Fibroblast of mammary gland (primary cell): ENCODE data around the gene LAMB2.
A peak's percentile ranks its signal among the peaks of the same experiment; 100 is the strongest.

Experiments used
- DNase-seq: peaks from one replicate; pipeline ENCODE4 v3.0.0-alpha.2; 2010; ENCODE audit warnings: low read depth
- H3K4me3 ChIP-seq: 2 replicates; pipeline ENCODE4 v1.5.1; 2011; ENCODE audit warnings: low read depth, mild to moderate bottlenecking, low read length, moderate library complexity; ENCODE audit not compliant: control insufficient read depth
- TF ChIP-seq, protein P1 (sequence below): conservative IDR thresholded peaks from 2 replicates; pipeline ENCODE4 v1.5.1; 2011; ENCODE audit warnings: low read depth, low read length, inconsistent platforms; ENCODE audit not compliant: control insufficient read depth, insufficient read depth

Gene LAMB2

GRCh38 chr3:49173792-49174170 lies 40.9 kb upstream of the LAMB2 start:
- no peak overlapping the region for H3K4me3 ChIP-seq
- DNase-seq: no peak

GRCh38 chr3:49173116-49173791 lies 40.4 kb upstream of the LAMB2 start:
- DNase-seq: no peak
- no peak overlapping the region for H3K4me3 ChIP-seq
- TF ChIP-seq, protein P1, sequence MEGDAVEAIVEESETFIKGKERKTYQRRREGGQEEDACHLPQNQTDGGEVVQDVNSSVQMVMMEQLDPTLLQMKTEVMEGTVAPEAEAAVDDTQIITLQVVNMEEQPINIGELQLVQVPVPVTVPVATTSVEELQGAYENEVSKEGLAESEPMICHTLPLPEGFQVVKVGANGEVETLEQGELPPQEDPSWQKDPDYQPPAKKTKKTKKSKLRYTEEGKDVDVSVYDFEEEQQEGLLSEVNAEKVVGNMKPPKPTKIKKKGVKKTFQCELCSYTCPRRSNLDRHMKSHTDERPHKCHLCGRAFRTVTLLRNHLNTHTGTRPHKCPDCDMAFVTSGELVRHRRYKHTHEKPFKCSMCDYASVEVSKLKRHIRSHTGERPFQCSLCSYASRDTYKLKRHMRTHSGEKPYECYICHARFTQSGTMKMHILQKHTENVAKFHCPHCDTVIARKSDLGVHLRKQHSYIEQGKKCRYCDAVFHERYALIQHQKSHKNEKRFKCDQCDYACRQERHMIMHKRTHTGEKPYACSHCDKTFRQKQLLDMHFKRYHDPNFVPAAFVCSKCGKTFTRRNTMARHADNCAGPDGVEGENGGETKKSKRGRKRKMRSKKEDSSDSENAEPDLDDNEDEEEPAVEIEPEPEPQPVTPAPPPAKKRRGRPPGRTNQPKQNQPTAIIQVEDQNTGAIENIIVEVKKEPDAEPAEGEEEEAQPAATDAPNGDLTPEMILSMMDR: no peak

More at GRCh38 chr3:49173792-49174170, 40.9 kb upstream of the LAMB2 start:
- TF ChIP-seq, protein P1: no peak

- TF ChIP-seq, protein P1: no peak
- no peak overlapping the region for H3K4me3 ChIP-seq
- DNase-seq: no peak
These were observed 39.7 kb upstream of the LAMB2 start for GRCh38 chr3:49172551-49173041.

GRCh38 chr3:49171775-49172500 lies 39.1 kb upstream of the LAMB2 start:
- peak overlapping the region; percentile 69 for H3K4me3 ChIP-seq

DNA sequence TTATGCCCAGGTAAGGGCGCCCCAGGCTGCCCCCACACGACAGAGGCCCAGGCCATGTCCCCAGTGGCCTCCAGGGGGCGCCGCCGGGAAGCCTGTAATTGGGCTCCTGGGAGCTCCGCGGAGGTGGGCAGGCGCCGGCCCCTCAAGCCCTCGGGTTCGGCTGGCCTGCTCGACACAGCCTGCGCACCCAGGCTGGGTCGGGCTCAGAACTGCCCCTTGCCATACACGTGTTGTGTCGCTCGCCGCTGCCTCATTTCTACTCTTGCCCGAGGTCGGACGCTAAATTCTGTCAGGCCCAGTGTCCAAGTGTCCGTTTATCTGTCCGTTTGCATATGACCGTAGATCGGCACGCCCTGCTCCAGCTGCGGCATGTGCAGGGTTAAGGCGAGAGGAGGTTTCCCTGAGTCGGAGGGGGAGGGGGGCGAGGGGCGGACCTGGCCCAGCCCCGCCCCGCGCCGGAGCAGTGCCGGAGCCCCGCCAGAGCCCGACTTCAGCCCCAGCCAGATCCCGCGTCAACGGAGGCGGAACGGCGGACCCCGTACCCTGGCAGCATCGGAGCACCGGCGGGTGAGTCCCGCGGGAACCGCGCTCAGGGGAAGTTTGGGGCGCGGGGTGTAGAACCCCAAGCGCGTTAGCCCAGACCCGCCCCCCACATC lies 38.4 kb upstream of the LAMB2 start, which contains the start of gene KLHDC8B:
Gene KLHDC8B (plus strand): TSS at position 480 of the 656 bp plus-strand sequence. CDS start 1,172 bp downstream, outside the sequence.
- DNase-seq: peak; percentile 78
- TF ChIP-seq, protein P1: peak; percentile 69
- H3K4me3 ChIP-seq: peak within 1 kb of the TSS; percentile 69

More at GRCh38 chr3:49171775-49172500, 39.1 kb upstream of the LAMB2 start:
- no peak for DNase-seq
- TF ChIP-seq, protein P1: no peak

DNA sequence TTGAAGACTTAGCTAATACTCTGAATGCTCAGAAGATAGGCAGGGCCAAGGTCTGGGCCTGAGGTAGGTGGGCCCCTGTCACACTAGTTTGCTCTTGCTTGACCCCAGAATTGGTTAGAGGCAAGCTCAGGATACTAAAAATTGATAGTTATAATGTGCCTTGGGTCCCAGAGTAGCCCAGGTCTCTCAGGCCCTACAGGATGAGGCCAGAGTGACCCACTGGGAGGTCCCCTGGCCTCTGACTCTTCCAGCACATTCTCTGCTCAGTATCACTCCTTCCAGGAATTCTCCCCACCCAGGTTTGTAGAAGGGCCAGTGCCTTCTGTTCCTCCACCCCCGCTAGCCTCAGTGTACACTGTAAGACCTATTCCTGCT lies 37.9 kb upstream of the LAMB2 start:
- DNase-seq: no peak
- TF ChIP-seq, protein P1: no peak
- H3K4me3 ChIP-seq: peak overlapping the region; percentile 69
